GM15510 (cell line): ENCODE measurements around the gene TOM1L2.

Experiments
- POLR2A ChIP-seq: IDR thresholded peaks from 3 replicates; pipeline ENCODE4 v1.6.1; 2011; ENCODE audit warnings: borderline replicate concordance; ENCODE audit not compliant: insufficient read length; ENCODE audit errors: extremely low read depth

TOM1L2 gene

DNA sequence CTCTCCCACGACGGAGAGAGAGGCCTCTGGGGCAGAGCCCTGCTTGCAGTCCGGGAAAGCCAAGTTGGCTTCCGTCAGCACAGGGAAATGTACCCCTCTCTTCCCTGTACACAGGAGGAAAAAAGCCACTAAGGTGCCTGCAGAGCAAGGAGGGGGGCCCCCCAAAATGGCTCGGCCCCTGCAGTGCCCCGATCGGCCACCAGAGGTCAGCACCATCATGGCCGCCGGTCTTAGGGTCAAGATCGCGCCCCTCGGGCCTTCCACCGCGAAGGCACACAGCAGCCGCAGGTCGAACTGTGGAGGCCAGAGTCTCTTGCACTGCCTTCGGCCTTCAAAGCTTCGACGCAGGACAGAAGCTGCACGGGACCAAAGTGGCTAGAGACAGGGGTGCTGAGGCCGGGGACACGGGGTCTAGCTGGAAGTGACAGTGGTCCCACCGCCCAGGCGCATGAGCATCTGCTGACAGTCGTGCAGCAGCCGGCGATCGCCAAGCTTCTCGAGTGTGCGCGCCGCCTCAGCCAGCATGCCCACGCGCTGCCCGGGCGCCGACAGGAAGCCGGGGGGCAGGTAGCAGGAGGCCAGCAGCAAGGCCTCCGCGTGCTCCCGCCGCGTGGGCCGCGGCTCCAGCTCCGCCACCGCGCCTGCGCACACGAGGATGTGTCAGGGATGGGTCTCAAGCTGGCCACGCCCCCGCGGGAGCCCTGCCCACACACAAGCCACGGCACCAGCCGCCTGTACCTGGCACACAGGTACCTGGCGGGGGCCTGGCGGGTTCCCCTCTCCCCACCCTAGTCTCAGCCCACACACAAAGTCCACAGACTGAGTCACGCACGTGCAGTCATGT is 159.8 kb downstream of the TOM1L2 start:
- TF ChIP-seq POLR2A = peak; percentile 9

DNA sequence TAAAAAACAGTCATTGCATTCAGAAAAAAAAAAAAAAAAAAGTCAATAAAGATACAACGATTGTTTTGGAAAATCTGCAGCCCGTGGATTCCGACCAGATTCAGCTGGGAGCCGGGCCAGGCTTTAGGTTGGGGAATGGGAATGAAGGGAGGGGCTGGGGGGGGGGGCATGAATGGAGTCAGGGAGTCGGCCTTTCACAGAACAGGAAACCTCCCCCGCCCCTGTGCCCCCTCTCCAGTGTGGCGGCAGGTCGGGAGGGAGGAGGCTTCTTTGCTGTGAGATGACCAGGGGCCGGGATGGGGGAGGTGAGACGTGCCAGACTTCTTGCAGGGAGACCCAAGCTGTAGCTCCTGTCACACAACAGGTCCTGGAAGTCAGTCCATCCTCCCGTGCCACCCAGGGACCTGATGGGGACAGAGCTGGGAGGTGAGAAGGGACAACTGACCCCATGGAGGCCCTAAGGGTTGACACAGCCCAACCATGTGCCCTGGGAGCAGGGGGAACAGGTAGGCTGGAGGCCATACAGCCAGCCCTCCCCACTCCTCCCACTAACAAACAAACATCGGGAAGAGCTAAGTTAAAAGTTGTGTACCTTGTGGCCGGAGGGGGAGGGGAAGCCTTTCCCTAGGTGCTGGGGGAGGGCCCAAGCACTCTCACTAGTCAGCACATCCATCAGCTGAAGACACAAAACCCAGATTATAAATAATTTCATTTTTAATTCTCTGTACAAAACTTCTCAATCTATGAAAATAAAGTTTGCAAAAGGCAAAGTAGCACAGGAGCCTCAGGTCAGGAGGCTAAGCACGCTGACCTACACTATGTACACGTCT is 160.6 kb downstream of the TOM1L2 start:
- no peak for TF ChIP-seq POLR2A

GRCh38 chr17:17810895-17811248 is 161.3 kb downstream of the TOM1L2 start:
- no peak for TF ChIP-seq POLR2A

- peak; percentile 5 for TF ChIP-seq POLR2A
Observed at GRCh38 chr17:17810084-17810894, 161.9 kb downstream of the TOM1L2 start.

DNA sequence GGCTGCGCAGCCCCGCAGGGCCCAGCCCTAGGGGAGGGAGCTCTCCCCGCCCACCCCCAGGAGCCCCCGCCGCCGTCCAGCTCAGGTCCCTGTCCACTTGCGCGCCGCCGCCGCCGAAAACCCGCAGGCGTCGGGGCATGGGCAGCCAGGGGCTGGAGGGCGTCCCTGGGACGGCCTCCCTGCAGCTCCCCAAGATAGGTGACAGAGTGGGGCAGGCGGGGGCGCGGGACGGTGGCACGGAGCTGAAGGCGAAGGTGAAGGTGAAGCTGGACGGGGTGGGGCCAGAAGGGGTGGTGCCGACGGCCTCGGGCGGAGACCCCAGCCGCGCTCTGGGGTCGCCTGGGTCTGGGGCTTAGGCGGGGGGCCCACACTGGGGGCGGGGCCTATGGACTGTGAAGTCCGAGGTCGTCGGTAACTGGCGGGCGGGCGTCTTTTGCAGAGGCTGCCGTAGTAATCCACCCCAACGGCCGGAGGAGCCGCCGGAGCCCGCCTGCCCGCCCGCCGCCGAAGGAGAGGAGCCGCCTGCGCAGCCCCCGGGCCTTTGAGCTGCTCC is 162.6 kb downstream of the TOM1L2 start:
- TF ChIP-seq POLR2A = no peak

DNA sequence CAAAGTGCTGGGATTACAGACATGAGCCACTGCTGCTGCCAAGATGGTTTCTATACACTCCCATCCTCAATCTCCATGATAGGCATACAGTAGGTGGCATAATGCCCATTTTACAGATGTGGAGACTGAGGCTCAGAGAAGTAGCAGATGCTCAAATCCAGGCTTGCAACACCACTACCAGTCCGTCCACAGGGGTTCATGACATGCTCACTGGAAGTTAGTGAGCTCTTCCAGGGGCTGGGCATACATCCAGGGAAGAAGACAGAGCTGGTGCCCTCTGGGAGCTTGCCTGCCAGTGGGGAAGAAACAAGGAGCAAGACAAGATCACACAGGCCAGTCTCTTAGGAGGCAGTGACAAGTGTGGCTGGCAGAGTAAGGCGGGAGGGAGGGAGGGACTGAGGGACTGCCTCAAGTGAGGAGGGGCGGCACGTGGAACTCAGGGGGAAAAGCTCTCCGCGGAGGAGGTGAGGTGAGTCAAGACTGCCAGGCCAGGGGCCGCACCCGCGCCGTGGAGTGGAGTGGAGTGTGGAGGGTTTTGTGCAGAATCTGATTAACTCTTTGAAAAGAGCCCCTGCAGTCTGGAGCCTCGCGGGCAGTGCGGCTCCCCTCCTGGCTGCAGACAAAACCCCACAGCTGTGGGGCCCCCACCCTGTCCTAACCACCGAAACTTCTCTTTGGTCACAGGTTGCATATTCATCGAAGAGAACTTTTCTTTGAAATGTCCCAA is 163.3 kb downstream of the TOM1L2 start:
- no peak for TF ChIP-seq POLR2A

DNA sequence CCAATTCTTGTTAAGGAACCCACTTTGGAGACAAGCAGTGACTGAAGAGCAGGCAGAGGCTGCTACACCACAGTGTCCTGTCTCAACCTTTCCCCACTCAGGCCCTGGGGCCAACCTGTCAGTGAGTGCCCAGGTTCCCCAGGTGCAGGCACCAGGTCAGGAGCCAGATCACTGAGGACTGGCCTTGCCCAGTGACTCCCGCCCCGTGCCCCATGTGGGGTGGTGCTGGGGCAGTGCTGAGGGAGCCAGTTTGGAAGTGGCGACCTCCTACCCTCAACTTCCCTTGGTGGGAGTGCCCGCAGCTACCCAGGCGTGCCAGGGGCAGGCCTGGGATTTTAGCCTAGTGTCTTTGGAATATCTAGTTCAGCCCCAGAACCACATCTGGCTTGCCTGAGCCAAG is 164.8 kb downstream of the TOM1L2 start:
- no peak for TF ChIP-seq POLR2A

DNA sequence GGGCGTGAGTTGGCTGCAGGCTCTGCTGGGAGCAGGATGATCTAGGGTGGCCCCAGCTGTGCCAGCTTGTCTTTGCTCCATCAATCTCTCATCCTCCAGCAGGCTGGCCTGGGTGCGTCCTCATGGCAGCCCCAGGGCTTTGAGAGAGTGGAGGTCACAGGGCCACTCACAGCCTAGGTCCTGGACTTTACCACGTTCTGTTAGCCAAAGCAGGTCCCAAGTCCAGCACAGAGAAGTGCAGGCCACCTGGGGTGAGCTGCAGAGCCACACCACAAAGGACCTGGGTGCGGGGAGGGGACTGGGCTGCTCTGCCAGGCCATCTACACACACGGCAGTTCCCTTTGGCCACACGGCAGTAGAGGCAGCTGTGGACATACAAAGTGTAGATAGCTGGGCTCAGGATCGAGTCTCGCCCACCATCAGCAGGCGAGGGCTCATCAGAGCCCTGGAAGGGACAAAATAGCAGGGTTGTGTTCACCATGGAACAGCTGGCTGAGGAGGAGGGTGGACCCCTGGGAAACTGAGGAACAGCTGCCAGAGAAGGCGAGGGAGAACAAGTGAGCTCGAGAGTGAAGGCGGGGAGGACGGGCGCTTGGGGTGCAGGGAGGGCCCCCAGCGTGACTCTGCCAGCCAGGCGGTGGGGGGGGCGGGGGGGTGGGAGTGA is 165.5 kb downstream of the TOM1L2 start:
- TF ChIP-seq POLR2A = no peak

DNA sequence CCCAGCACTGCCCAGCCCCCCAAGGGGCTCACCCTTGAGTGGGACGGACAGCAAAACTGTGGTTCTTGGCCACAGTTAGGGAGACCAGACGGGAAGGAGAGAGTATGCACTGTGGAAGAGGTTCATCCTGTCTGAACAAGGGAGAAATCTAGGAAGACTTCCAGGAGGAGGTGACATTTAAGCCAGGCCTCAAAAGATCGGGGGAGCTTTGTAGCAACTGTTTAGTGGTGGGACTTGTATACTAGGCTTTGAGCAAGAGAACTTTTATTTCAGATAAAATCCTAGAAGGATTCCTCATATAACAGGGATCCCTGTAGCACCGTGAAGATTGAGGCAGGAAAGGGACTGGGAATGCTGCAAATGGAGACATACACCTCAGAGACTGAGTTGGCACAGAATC is 166.2 kb downstream of the TOM1L2 start:
- TF ChIP-seq POLR2A = no peak

GRCh38 chr17:17805575-17805974 is 166.6 kb downstream of the TOM1L2 start:
- no peak for TF ChIP-seq POLR2A

GRCh38 chr17:17804007-17804406 is 168.2 kb downstream of the TOM1L2 start:
- TF ChIP-seq POLR2A = no peak

DNA sequence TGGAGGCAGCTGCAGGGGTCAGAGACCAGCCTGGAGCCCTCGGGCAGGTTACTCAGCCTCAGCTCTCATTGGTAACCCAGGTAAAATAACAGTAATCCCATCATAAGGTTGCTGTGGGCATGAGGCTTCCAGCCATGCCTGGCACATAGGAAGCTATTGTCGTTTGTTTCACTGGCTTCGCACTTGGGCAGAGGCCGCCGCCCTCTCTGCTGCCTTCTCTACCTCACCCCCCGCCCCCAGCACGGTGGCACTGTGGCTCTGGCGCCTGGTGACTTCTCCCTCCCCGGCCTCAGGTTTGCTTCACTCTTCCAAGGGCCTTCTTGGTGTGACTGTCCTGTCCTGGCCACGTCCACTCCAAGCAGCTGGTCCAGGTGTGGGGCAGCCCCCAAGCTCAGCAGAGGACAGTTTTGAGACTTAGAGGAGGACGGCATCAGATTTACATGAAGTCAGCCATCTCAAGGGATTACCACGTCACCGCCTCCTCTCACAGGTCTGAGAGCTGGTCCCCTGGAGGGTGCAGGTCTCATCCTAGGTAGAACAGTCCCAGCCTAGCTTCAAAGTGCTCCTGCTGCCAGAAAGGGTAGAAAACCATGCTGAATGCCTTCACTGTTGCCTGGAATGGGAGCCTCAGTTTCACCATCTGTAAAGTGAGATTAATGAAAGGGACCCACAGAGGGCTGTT is 170.3 kb downstream of the TOM1L2 start:
- no peak for TF ChIP-seq POLR2A

DNA sequence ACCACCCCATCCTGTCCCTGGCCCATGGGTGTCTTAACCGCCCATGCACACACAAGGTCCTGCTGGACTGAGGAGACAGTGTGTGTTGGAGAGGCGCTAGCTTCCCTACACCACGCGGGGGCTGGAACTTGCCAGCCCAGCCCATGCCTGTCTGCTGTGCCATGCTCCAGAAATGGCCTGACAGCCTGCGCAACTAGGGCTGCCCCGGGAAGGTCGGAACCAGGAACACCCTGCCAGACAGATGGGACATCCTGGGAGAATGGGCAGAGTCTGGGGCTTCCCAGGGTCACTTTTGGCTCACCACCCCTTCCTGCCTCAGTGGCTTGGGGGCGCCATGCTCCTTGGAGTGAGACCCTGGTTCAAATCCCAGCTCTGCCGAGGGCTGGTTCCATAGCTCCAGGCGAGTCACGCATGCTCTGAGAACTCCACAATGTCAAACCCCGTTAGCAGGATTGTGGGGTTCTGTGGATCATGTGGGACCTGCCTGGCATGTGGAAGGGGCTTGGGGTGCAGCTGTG is 171.6 kb downstream of the TOM1L2 start:
- no peak for TF ChIP-seq POLR2A
